Small intestine (tissue), 7 donors: ENCODE measurements around the gene FAM120B. TPM values are rescaled to one million over a fixed set of nuclear protein-coding genes. Genes with fewer than 3 reads are reported as not detected.

Experiments used
- DNase-seq, 2 donors: peaks; one replicate each; pipeline versions ENCODE4 v3.0.0 to v3.0.0-alpha.2; 2013
- FAIRE-seq: peaks from 2 replicates; lab custom pipeline; 2012; peaks lifted over from hg19 to GRCh38; lab: Jason Lieb, UNC
- H3K27ac ChIP-seq, 3 donors: one replicate each; pipeline ENCODE4 v1.5.1; 2013; ENCODE audit warnings: low read length in 2 of 3, mild to moderate bottlenecking in 2 of 3, control low read depth in 1 of 3, inconsistent platforms in 1 of 3, low read depth in 1 of 3, moderate library complexity in 1 of 3
- H3K27me3 ChIP-seq, 3 donors: one replicate each; pipeline ENCODE4 v1.6.1; 2013; ENCODE audit warnings: low read length in 3 of 3, inconsistent platforms in 1 of 3; ENCODE audit not compliant: control insufficient read depth in 3 of 3, insufficient read depth in 3 of 3
- H3K36me3 ChIP-seq, 3 donors: one replicate each; pipeline ENCODE4 v1.6.1; 2013; ENCODE audit warnings: low read length in 3 of 3, inconsistent platforms in 1 of 3, low read depth in 1 of 3, mild to moderate bottlenecking in 1 of 3, moderate library complexity in 1 of 3; ENCODE audit not compliant: control insufficient read depth in 3 of 3, insufficient read depth in 2 of 3
- H3K4me1 ChIP-seq, 3 donors: one replicate each; pipeline ENCODE4 v1.6.1; 2013; ENCODE audit warnings: low read length in 2 of 3, inconsistent platforms in 1 of 3, low read depth in 1 of 3, mild to moderate bottlenecking in 1 of 3, moderate library complexity in 1 of 3; ENCODE audit not compliant: control insufficient read depth in 3 of 3, insufficient read depth in 2 of 3
- H3K4me3 ChIP-seq, 3 donors: one replicate each; pipeline ENCODE4 v1.5.1; 2013; ENCODE audit warnings: low read length in 3 of 3, control low read depth in 1 of 3, inconsistent platforms in 1 of 3, low read depth in 1 of 3, mild to moderate bottlenecking in 1 of 3, moderate library complexity in 1 of 3
- H3K9me3 ChIP-seq, 2 donors: one replicate each; pipeline ENCODE4 v1.6.1; 2013; ENCODE audit warnings: low read depth in 1 of 2, low read length in 1 of 2; ENCODE audit not compliant: control insufficient read depth in 2 of 2, insufficient read depth in 1 of 2
- WGBS, 3 donors: extraction: QIAGEN DNeasy Blood & Tissue Kit; methylation state at CpG; one replicate each; pipeline ENCODE4 v1.1.7; 2013; 5-methylcytosine and 5-hydroxymethylcytosine counted together
- polyA plus RNA-seq, 4 donors: library from polyadenylated mRNA; stranded (reverse) in 3 of 4; unstranded in 1 of 4; fragments of 200-250 nt in 3 of 4; fragments of 120-200 nt in 1 of 4; gene quantifications; one replicate each; pipeline versions ENCODE4 v1.2.1 to v1.2.3, GENCODE V29; 2013
- donor health status: healthy with polysubstance abuse.
- donor health status: control.
- donor health status: control.
- donor health status: Bipolar disorder and iron deficiency.
- donor health status: healthy.

The FAM120B gene
- polyA plus RNA-seq, 4 donors: 6.5 to 24.0 (median 10.6) TPM

- peak overlapping the region; percentile 77 to 86 (median 78) for H3K4me3 ChIP-seq
- H3K36me3 ChIP-seq: no peaks in the 10 kb centered on the region
- peaks cover 6 to 17% (median 13%) of the 10 kb centered on the region in 3 donors for H3K4me1 ChIP-seq
- peak overlapping the region; percentile 70 to 97 (median 81) for H3K27ac ChIP-seq
- H3K9me3 ChIP-seq: no peaks in the 10 kb centered on the region
- WGBS, 3 donors: 4 to 7% (median 5%) methylated on average over 15 of the region's 15 CpGs
- no peaks in the 10 kb centered on the region for H3K27me3 ChIP-seq
- FAIRE-seq: no peak
- no peak for DNase-seq
Measured at GRCh38 chr6:170307080-170307545, 555 bp downstream of the FAM120B start.

DNA sequence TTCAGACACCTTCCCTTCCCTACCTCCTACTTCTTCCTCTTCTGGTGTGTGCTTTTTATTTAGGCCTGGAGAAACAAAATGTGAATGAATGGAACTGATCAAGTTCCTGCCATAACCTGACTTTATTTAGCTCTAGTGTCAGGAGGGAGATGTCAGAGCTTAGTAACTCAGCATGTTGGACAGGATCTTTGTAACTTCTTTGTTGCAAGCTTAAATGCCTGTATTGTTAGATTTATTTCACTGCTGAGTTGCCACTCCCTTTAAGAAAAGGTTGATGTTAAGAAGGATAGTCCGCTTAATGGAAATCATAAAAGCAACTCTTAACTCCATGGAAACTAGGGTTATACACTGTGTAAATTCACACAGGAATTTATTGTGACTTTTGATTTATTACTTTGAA is 2.2 kb downstream of the FAM120B start:
- Histone ChIP-seq H3K4me3 (no peak overlapping the region), H3K9me3 (no peaks in the 10 kb centered on the region), H3K27me3 (no peaks in the 10 kb centered on the region), H3K27ac (no peak overlapping the region), H3K36me3 (no peaks in the 10 kb centered on the region), H3K4me1 (peaks cover 6 to 23% (median 13%) of the 10 kb centered on the region in 3 donors)
- FAIRE-seq: no peak
- 33 to 71% (median 38%) methylated on average over 1 of the region's 1 CpG for WGBS, 3 donors
- no peak for DNase-seq

- FAIRE-seq (no peak), DNase-seq (no peak)
- 83 to 90% (median 87%) methylated on average over 5 of the region's 5 CpGs for WGBS, 3 donors
- peaks cover 6 to 26% (median 13%) of the 10 kb centered on the region in 3 donors for H3K4me1 ChIP-seq
- no peak overlapping the region for H3K27ac ChIP-seq
- no peaks in the 10 kb centered on the region for H3K9me3 ChIP-seq
- H3K27me3 ChIP-seq: no peaks in the 10 kb centered on the region
- peaks cover 0 to 4% (median 0%) of the 10 kb centered on the region in 3 donors for H3K36me3 ChIP-seq
- H3K4me3 ChIP-seq: no peak overlapping the region
Measured at GRCh38 chr6:170311696-170312095, 5.1 kb downstream of the FAM120B start.

- Histone ChIP-seq H3K27ac (no peak overlapping the region), H3K4me1 (peaks cover 0 to 20% (median 16%) of the 10 kb centered on the region in 3 donors), H3K4me3 (no peak overlapping the region), H3K27me3 (no peaks in the 10 kb centered on the region), H3K36me3 (peaks cover 0 to 5% (median 0%) of the 10 kb centered on the region in 3 donors), H3K9me3 (no peaks in the 10 kb centered on the region)
- WGBS, 3 donors: 92 to 97% (median 94%) methylated on average over 2 of the region's 2 CpGs
- FAIRE-seq (no peak), DNase-seq (no peak)
Measured at GRCh38 chr6:170312876-170313275, 6.3 kb downstream of the FAM120B start.

DNA sequence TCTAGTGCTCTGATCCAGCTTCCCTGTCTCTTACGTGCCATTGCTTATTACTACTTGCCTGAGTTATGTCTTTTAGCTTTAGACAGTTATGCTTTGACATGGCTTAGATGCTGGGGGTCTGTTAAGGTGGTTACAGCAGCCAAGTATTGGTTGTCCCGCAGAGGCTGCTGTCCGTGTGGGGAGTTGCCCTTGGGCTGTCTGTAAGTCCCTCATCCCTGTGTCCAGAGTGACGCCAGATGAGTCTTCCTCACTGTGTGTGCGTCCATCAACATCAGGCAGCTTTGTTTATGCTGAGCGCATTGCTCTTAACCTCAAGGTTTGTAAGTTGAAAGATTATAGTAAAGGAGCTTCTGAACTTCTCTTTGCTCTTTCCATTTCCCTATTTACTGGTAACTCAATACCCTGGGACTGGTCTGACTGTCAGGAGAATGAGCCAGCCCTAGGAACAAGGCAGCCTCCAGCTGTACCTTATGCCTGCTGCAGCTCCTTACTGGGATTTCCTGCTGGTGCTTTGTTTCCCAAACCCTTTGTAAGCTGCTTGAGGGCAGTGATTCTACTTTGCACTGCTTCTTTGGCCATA is 7.2 kb downstream of the FAM120B start:
- DNase-seq: no peak
- Histone ChIP-seq H3K27ac (no peak overlapping the region), H3K9me3 (no peaks in the 10 kb centered on the region), H3K27me3 (no peaks in the 10 kb centered on the region), H3K4me3 (no peak overlapping the region), H3K36me3 (peaks cover 0 to 11% (median 5%) of the 10 kb centered on the region in 3 donors), H3K4me1 (peaks cover 0 to 12% (median 10%) of the 10 kb centered on the region in 3 donors)
- WGBS, 3 donors: 84 to 90% (median 90%) methylated on average over 6 of the region's 6 CpGs
- FAIRE-seq: no peak

GRCh38 chr6:170314983-170315382 is 8.4 kb downstream of the FAM120B start:
- no peak for DNase-seq
- Histone ChIP-seq H3K27me3 (no peaks in the 10 kb centered on the region), H3K9me3 (no peaks in the 10 kb centered on the region), H3K36me3 (peaks cover 0 to 15% (median 6%) of the 10 kb centered on the region in 3 donors), H3K27ac (no peak overlapping the region), H3K4me3 (no peak overlapping the region), H3K4me1 (peaks cover 0 to 11% (median 10%) of the 10 kb centered on the region in 3 donors)
- no peak for FAIRE-seq
- 87 to 94% (median 88%) methylated on average over 5 of the region's 5 CpGs for WGBS, 3 donors

- Histone ChIP-seq H3K36me3 (peaks cover 0 to 19% (median 7%) of the 10 kb centered on the region in 3 donors), H3K4me3 (no peak overlapping the region), H3K27ac (no peak overlapping the region), H3K9me3 (no peaks in the 10 kb centered on the region), H3K4me1 (peaks cover 0 to 10% (median 9%) of the 10 kb centered on the region in 3 donors), H3K27me3 (no peaks in the 10 kb centered on the region)
- DNase-seq (no peak), FAIRE-seq (no peak)
- WGBS, 3 donors: 83 to 91% (median 85%) methylated on average over 4 of the region's 4 CpGs
Measured at GRCh38 chr6:170316071-170316470, 9.5 kb downstream of the FAM120B start.

DNA sequence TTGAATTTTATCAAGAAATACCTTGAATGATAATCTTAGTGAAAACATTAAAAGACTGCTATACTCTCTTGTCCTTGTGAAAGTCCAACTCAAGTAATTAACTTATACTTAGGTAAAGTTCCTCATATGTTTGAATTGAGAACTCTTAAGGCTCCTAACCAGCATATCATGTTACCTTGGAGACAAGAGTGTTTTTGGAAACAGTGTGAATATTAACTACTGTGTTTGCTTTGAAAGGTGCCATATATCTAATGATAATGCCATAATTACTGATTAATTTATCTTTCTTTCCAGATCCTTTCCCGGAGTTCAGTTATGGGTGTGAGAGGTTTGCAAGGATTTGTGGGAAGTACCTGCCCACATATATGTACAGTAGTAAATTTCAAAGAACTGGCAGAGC is 10.5 kb downstream of the FAM120B start:
- Histone ChIP-seq H3K27ac (peak overlapping the region in 2 of 3 donors; percentile 5 to 36), H3K4me1 (peaks cover 0 to 10% (median 9%) of the 10 kb centered on the region in 3 donors), H3K9me3 (no peaks in the 10 kb centered on the region), H3K36me3 (peaks cover 0 to 22% (median 7%) of the 10 kb centered on the region in 3 donors), H3K4me3 (no peak overlapping the region), H3K27me3 (no peaks in the 10 kb centered on the region)
- WGBS, 3 donors: 5 to 52% (median 21%) methylated on average over 1 of the region's 1 CpG
- FAIRE-seq (no peak), DNase-seq (peak; percentile 73 to 87)
